Measurements from ENCODE around the gene HDAC9. TPM values are rescaled to one million over a fixed set of nuclear protein-coding genes. Genes with fewer than 3 reads are reported as not detected.

The HDAC9 gene
- total RNA-seq, 1 experiment from 2014 or later: 17.1 TPM

DNA sequence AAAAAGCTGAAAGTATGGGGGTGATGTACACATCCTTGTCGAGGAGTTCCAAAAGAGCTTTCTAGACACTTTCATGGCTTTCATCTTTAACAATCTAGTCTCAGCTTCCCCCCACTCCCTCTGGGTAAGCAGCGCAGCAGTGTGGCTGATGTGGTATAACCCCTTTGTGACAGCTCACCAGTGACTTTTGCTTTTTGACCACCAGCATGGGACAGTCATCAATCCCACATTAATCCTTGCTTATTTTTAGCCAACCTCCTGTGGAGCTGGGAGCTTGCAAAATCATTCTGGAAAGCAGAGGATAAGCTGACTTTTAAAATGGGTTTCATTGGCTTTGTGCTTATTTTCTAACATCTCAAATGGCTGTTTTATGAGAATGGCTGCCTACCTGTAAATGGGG lies 272.7 kb downstream of the HDAC9 start:
- H3K4me3 ChIP-seq (ENCODE audit: low read depth in 2 of 2, low read length in 2 of 2): no peak overlapping the region
- H3K36me3 ChIP-seq (ENCODE audit: control insufficient read depth, insufficient read depth, low read length): no peaks in the 10 kb centered on the region
- in situ Hi-C loops (cut with HindIII; ENCODE audit: low pct_unique_long_range_greater_than_20kb, low sequenced_read_pairs) (no loop called here), intact Hi-C loops (cut with micrococcal nuclease; ENCODE audit: unreplicated experiment) (no loop called here)
- no TSS peak for BruUV-seq (replicated peaks)
- POLR2A ChIA-PET: no interaction called here
- no peaks in the 10 kb centered on the region for H3K27me3 ChIP-seq (ENCODE audit: control insufficient read depth, insufficient read depth, low read length)
- no peaks in the 10 kb centered on the region for H3K4me1 ChIP-seq (ENCODE audit: control insufficient read depth, insufficient read depth, low read length)
- no peak for ATAC-seq
- H3K27ac ChIP-seq (ENCODE audit: low read length): no peak overlapping the region
- TF ChIP-seq, protein P1, sequence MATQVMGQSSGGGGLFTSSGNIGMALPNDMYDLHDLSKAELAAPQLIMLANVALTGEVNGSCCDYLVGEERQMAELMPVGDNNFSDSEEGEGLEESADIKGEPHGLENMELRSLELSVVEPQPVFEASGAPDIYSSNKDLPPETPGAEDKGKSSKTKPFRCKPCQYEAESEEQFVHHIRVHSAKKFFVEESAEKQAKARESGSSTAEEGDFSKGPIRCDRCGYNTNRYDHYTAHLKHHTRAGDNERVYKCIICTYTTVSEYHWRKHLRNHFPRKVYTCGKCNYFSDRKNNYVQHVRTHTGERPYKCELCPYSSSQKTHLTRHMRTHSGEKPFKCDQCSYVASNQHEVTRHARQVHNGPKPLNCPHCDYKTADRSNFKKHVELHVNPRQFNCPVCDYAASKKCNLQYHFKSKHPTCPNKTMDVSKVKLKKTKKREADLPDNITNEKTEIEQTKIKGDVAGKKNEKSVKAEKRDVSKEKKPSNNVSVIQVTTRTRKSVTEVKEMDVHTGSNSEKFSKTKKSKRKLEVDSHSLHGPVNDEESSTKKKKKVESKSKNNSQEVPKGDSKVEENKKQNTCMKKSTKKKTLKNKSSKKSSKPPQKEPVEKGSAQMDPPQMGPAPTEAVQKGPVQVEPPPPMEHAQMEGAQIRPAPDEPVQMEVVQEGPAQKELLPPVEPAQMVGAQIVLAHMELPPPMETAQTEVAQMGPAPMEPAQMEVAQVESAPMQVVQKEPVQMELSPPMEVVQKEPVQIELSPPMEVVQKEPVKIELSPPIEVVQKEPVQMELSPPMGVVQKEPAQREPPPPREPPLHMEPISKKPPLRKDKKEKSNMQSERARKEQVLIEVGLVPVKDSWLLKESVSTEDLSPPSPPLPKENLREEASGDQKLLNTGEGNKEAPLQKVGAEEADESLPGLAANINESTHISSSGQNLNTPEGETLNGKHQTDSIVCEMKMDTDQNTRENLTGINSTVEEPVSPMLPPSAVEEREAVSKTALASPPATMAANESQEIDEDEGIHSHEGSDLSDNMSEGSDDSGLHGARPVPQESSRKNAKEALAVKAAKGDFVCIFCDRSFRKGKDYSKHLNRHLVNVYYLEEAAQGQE (IDR thresholded peaks at IDR 0.05; ENCODE audit: insufficient read depth in 1 of 2, low read depth in 2 of 2, low read length in 1 of 2): no peak
- TF ChIP-seq POLR2AphosphoS5 (IDR thresholded peaks at IDR 0.05; ENCODE audit: low read depth, low read length) (no peak), SIN3A (IDR thresholded peaks at IDR 0.05; ENCODE audit: borderline replicate concordance, insufficient read depth, low read depth, low read length) (no peak), TCF7L2 (IDR thresholded peaks at IDR 0.05; ENCODE audit: low read depth, low read length) (no peak)
- TF ChIP-seq, protein P2, sequence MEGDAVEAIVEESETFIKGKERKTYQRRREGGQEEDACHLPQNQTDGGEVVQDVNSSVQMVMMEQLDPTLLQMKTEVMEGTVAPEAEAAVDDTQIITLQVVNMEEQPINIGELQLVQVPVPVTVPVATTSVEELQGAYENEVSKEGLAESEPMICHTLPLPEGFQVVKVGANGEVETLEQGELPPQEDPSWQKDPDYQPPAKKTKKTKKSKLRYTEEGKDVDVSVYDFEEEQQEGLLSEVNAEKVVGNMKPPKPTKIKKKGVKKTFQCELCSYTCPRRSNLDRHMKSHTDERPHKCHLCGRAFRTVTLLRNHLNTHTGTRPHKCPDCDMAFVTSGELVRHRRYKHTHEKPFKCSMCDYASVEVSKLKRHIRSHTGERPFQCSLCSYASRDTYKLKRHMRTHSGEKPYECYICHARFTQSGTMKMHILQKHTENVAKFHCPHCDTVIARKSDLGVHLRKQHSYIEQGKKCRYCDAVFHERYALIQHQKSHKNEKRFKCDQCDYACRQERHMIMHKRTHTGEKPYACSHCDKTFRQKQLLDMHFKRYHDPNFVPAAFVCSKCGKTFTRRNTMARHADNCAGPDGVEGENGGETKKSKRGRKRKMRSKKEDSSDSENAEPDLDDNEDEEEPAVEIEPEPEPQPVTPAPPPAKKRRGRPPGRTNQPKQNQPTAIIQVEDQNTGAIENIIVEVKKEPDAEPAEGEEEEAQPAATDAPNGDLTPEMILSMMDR (IDR thresholded peaks at IDR 0.05): no peak
- CTCF ChIA-PET: no interaction called here
- H3K9me3 ChIP-seq (ENCODE audit: control insufficient read depth, insufficient read depth, low read depth, low read length): no peaks in the 10 kb centered on the region
- no peak for DNase-seq (ENCODE audit: low read depth, low spot score)

GRCh38 chr7:18770154-18770811 lies 274.7 kb downstream of the HDAC9 start:
- H3K36me3 ChIP-seq (ENCODE audit: control insufficient read depth, insufficient read depth, low read length): no peaks in the 10 kb centered on the region
- DNase-seq (ENCODE audit: low read depth, low spot score): no peak
- H3K4me3 ChIP-seq (ENCODE audit: low read depth in 2 of 2, low read length in 2 of 2): no peak overlapping the region
- ChIA-PET POLR2A (no interaction called here), CTCF (no interaction called here)
- no peak overlapping the region for H3K27ac ChIP-seq (ENCODE audit: low read length)
- no TSS peak for BruUV-seq (replicated peaks)
- intact Hi-C loops (cut with micrococcal nuclease; ENCODE audit: unreplicated experiment): no loop called here
- in situ Hi-C loops (cut with HindIII; ENCODE audit: low pct_unique_long_range_greater_than_20kb, low sequenced_read_pairs): no loop called here
- ATAC-seq: no peak
- H3K9me3 ChIP-seq (ENCODE audit: control insufficient read depth, insufficient read depth, low read depth, low read length): no peaks in the 10 kb centered on the region
- no peaks in the 10 kb centered on the region for H3K27me3 ChIP-seq (ENCODE audit: control insufficient read depth, insufficient read depth, low read length)
- TF ChIP-seq, protein P1 (IDR thresholded peaks at IDR 0.05; ENCODE audit: insufficient read depth in 1 of 2, low read depth in 2 of 2, low read length in 1 of 2): no peak
- no peak for TF ChIP-seq SIN3A (IDR thresholded peaks at IDR 0.05; ENCODE audit: borderline replicate concordance, insufficient read depth, low read depth, low read length)
- TF ChIP-seq, protein P2 (IDR thresholded peaks at IDR 0.05): no peak
- no peak for TF ChIP-seq TCF7L2 (IDR thresholded peaks at IDR 0.05; ENCODE audit: low read depth, low read length)
- no peaks in the 10 kb centered on the region for H3K4me1 ChIP-seq (ENCODE audit: control insufficient read depth, insufficient read depth, low read length)
